T-helper 9 cell (primary cell): ENCODE data around the gene DHRS13.

Experiments used
- DNase-seq: peaks from one replicate; pipeline ENCODE4 v3.0.0-alpha.2; 2020

DHRS13 gene

DNA sequence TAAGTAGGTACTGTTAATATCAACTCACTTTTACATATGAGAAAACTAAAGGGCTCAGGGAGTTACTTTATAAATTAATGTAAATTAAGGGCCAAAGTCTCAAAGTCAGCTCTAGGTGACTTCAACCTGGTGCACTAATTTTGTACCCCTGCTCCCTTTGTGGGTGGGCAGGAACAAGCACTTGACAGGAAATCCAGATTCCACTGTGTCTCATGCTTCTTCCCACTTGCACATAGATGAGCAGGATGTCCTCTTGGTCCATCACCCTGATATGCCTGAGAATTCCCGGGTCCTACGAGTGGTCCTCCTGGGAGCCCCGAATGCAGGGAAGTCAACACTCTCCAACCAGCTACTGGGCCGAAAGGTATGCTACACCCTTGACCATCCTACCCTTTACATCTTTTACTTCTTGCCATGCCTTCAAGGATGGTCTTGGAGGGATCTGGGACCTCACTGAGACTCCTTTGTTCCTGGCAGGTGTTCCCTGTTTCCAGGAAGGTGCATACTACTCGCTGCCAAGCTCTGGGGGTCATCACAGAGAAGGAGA is 46.8 kb downstream of the DHRS13 start:
- DNase-seq = no peak

DNA sequence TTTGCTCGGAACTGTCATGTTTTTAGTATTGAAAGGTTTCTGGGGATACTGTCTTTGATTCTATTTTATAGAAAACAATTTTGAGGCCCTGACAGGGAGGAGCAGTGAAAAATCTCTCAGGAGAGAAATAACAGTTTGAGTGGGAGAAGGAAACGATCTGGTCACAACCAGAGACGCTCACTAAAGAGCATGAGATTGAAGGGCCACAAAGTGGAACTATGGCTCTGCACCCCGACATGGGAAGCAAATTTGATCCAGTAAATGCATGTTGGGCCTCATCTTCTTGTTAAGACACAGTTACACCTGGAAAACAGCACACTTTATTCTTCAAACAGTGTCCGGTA is 47.6 kb downstream of the DHRS13 start:
- no peak for DNase-seq

DNA sequence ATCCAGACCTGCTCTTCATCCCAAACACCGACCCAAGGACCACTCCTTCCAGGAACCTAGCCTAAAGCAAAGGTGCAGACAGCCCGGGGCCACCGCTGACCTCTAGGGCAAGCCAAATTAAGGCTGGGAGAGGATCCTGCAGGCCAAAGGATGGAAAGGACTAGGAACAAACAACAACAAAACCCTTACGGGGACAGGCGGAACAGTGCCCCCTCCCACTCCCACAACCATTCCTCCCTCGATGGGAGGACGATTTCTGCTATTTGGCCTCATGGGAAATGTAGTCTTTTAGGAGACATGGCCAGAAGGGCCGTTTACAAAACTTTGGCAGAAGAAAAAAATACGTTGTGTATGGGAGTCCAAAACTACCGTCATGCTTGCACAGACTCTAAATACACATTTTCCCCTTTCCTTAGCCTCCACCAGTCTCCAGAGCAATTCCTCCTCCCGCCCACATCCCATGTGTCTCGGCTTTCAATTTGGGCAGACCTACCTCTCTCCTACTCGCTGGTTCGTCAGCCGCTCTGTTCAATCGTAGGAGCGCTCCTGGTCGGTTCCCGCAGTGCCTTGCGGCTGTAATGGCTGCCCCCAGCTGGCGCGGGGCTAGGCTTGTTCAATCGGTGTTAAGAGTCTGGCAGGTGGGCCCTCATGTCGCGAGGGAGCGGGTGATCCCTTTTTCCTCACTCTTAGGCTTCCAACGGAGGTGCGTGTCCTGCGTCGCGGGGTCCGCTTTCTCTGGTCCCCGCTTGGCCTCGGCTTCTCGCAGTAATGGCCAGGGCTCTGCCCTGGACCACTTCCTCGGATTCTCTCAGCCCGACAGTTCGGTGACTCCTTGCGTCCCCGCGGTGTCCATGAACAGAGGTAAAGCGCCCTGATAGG is 48.2 kb downstream of the DHRS13 start, which contains the start of gene ERAL1:
ERAL1 (plus strand) TSS at position 560 of the 879 bp plus-strand sequence; CDS start at position 579, 19 bp downstream.
- peak; percentile 74 for DNase-seq

DNA sequence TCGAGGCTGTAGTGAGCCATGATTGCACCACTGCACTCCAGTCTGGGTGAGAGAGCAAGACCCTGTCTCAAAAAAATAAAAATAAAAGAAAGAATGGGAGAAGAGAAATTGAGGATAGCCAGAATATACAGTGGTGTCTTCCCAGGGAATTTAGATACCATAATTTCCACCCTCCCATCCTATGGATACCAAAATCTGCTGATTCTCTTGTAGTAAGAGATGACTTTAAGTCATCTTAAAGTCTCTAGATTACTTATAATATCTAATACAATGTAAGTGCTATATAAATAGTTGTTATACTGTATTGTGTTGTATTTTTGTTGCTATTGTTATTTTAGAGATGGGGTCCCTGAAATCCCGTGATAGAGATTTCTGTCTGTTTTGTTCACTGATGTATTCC is 49.6 kb downstream of the DHRS13 start:
- DNase-seq = no peak

DNA sequence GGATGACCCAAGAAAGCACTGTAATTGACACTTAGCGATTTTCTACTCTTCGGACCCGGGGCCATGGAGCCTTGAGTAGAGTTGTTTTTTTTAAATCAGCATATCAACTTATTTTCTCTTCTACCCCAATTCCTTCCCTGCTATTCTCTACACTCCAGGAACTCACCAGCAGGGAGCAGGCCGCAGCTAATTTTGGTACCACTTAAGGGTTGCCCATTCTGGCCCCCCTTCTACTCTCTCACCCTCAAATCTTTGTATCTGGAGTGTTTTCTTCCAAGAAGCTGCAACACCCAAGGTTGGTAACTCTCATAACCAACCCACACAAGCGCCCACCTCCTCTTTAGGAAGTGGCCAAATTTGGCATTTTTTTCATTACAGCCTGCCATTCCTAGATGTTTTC is 53.6 kb downstream of the DHRS13 start:
- DNase-seq = no peak

DNA sequence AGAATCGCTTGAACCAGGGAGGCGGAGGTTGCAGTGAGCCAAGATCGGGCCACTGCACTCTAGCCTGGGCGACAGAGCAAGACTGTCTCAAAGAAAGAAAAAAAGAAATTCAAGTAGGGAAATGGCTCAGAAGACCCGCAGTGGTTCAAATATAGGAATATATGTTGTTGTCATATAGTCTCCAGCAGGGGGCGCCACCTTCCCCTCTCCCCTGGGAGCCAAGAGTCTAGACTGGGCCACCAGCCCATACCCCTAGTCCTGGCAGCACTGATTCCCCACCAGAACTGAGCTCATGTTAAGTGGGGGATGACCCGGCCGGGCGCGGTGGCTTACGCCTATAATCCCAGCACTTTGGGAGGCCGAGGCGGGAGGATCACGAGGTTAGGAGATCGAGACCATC is 54.2 kb downstream of the DHRS13 start:
- peak; percentile 52 for DNase-seq
